H9 (cell line): ENCODE data around the gene PNKP. TPM values are rescaled to one million over a fixed set of nuclear protein-coding genes. Genes with fewer than 3 reads are reported as not detected.

ENCODE experiments used
- DNase-seq: peaks from one replicate; pipeline ENCODE4 v3.0.0-alpha.2; 2017
- H2AFZ ChIP-seq: one replicate; pipeline ENCODE4 v1.6.1; 2013; ENCODE audit warnings: mild to moderate bottlenecking, low read length, control low read depth, moderate library complexity
- H2AK5ac ChIP-seq: 2 replicates; pipeline ENCODE4 v1.6.1; 2013; ENCODE audit warnings: low read length, control low read depth, mixed read lengths; ENCODE audit not compliant: insufficient read length
- H2BK120ac ChIP-seq: one replicate; pipeline ENCODE4 v1.6.1; 2013; ENCODE audit warnings: low read depth, mild to moderate bottlenecking, low read length, control low read depth, inconsistent platforms; ENCODE audit not compliant: poor library complexity, severe bottlenecking
- H2BK12ac ChIP-seq: 2 replicates; pipeline ENCODE4 v1.6.1; 2013; ENCODE audit warnings: low read length, control low read depth, mixed read lengths, low read depth; ENCODE audit not compliant: insufficient read length
- H2BK15ac ChIP-seq: 2 replicates; pipeline ENCODE4 v1.6.1; 2013; ENCODE audit warnings: low read depth, low read length, control low read depth
- H2BK20ac ChIP-seq: one replicate; pipeline ENCODE4 v1.6.1; 2013; ENCODE audit warnings: low read depth, mild to moderate bottlenecking, low read length, control low read depth, inconsistent platforms; ENCODE audit not compliant: poor library complexity, severe bottlenecking
- H2BK5ac ChIP-seq: 2 replicates; pipeline ENCODE4 v1.6.1; 2013; ENCODE audit warnings: low read length, control low read depth, mixed read lengths; ENCODE audit not compliant: insufficient read length
- H3K14ac ChIP-seq: 2 replicates; pipeline ENCODE4 v1.6.1; 2013; ENCODE audit warnings: low read length, control low read depth; ENCODE audit not compliant: insufficient read depth
- H3K18ac ChIP-seq: 2 replicates; pipeline ENCODE4 v1.6.1; 2013; ENCODE audit warnings: low read depth, mild to moderate bottlenecking, mixed read lengths, low read length, control low read depth; ENCODE audit not compliant: insufficient read length
- H3K23ac ChIP-seq: 2 replicates; pipeline ENCODE4 v1.6.1; 2013; ENCODE audit warnings: low read length, control low read depth, mixed read lengths, low read depth; ENCODE audit not compliant: insufficient read length
- H3K23me2 ChIP-seq: 2 replicates; pipeline ENCODE4 v1.6.1; 2013; ENCODE audit warnings: low read depth, mild to moderate bottlenecking, mixed read lengths, low read length, control low read depth; ENCODE audit not compliant: insufficient read length, poor library complexity, severe bottlenecking
- H3K27ac ChIP-seq: 2 replicates; pipeline ENCODE4 v1.5.1; 2013; ENCODE audit warnings: low read length, control low read depth, mixed read lengths, low read depth; ENCODE audit not compliant: insufficient read length
- H3K27me3 ChIP-seq: 2 replicates; pipeline ENCODE4 v1.6.1; 2013; ENCODE audit warnings: low read length, control low read depth, inconsistent platforms; ENCODE audit not compliant: insufficient read depth
- H3K4ac ChIP-seq: 2 replicates; pipeline ENCODE4 v1.6.1; 2013; ENCODE audit warnings: low read depth, mild to moderate bottlenecking, control low read depth, inconsistent platforms, low read length, moderate library complexity
- H3K4me1 ChIP-seq: 2 replicates; pipeline ENCODE4 v1.6.1; 2013; ENCODE audit warnings: low read length, control low read depth, inconsistent platforms; ENCODE audit not compliant: insufficient read depth
- H3K4me2 ChIP-seq: 2 replicates; pipeline ENCODE4 v1.6.1; 2013; ENCODE audit warnings: low read length, control low read depth, mixed read lengths; ENCODE audit not compliant: insufficient read length, insufficient read depth
- H3K56ac ChIP-seq: 2 replicates; pipeline ENCODE4 v1.6.1; 2013; ENCODE audit warnings: low read depth, mild to moderate bottlenecking, mixed read lengths, low read length, control low read depth; ENCODE audit not compliant: insufficient read length
- H3K79me1 ChIP-seq: 2 replicates; pipeline ENCODE4 v1.6.1; 2013; ENCODE audit warnings: low read depth, mild to moderate bottlenecking, moderate library complexity, low read length, control low read depth, inconsistent platforms; ENCODE audit not compliant: insufficient read depth, poor library complexity, severe bottlenecking
- H3K79me2 ChIP-seq: 2 replicates; pipeline ENCODE4 v1.6.1; 2013; ENCODE audit warnings: low read length, control low read depth, inconsistent platforms; ENCODE audit not compliant: insufficient read depth
- H3K9ac ChIP-seq: 2 replicates; pipeline ENCODE4 v1.6.1; 2013; ENCODE audit warnings: low read length, control low read depth, mixed read lengths; ENCODE audit not compliant: insufficient read length; ENCODE audit errors: extremely low read depth
- H3K9me3 ChIP-seq: one replicate; pipeline ENCODE4 v1.6.1; 2013; ENCODE audit warnings: low read depth, low read length, inconsistent platforms; ENCODE audit not compliant: control insufficient read depth
- H3T11ph ChIP-seq: one replicate; pipeline ENCODE4 v1.6.1; 2013; ENCODE audit warnings: mild to moderate bottlenecking, low read length, control low read depth, inconsistent platforms
- H4K20me1 ChIP-seq: one replicate; pipeline ENCODE4 v1.6.1; 2013; ENCODE audit not compliant: control insufficient read depth, insufficient read length, insufficient read depth
- H4K5ac ChIP-seq: 2 replicates; pipeline ENCODE4 v1.6.1; 2013; ENCODE audit warnings: low read depth, mild to moderate bottlenecking, mixed read lengths, low read length, control low read depth; ENCODE audit not compliant: insufficient read length
- H4K8ac ChIP-seq: replicated peaks from 2 replicates; pipeline ENCODE4 v1.6.1; 2013; ENCODE audit warnings: low read length, control low read depth, mixed read lengths, low read depth; ENCODE audit not compliant: insufficient read length
- H4K91ac ChIP-seq: 2 replicates; pipeline ENCODE4 v1.6.1; 2013; ENCODE audit warnings: low read depth, mild to moderate bottlenecking, moderate library complexity, mixed read lengths, low read length, control low read depth; ENCODE audit not compliant: insufficient read length
- H3K27ac Mint-ChIP-seq, 3 experiments: 2 replicates in 2 of 3; 3 replicates in 1 of 3; pipeline ENCODE4 v1.8.0; 2020 to 2021; ENCODE audit warnings: mixed read lengths in 3 of 3, mild to moderate bottlenecking in 1 of 3, moderate library complexity in 1 of 3
- H3K27me3 Mint-ChIP-seq: 2 replicates; pipeline ENCODE4 v1.8.0; 2021; ENCODE audit warnings: low read depth, mild to moderate bottlenecking, moderate library complexity, mixed read lengths
- H3K36me3 Mint-ChIP-seq, 3 experiments: 2 replicates in 2 of 3; 3 replicates in 1 of 3; pipeline ENCODE4 v1.8.0; 2020 to 2021; ENCODE audit warnings: low read depth in 3 of 3, mixed read lengths in 3 of 3; ENCODE audit not compliant: insufficient read depth in 1 of 3
- H3K4me1 Mint-ChIP-seq, 2 experiments: 2 replicates each; pipeline ENCODE4 v1.8.0; 2020; ENCODE audit warnings: mixed read lengths in 2 of 2
- H3K4me3 Mint-ChIP-seq, 2 experiments: 2 replicates in 1 of 2; 3 replicates in 1 of 2; pipeline ENCODE4 v1.8.0; 2020 to 2021; ENCODE audit warnings: mild to moderate bottlenecking in 2 of 2, mixed read lengths in 2 of 2, moderate library complexity in 1 of 2
- H3K9me3 Mint-ChIP-seq, 2 experiments: 2 replicates in 1 of 2; 3 replicates in 1 of 2; pipeline ENCODE4 v1.8.0; 2020; ENCODE audit warnings: mild to moderate bottlenecking in 2 of 2, mixed read lengths in 2 of 2, moderate library complexity in 1 of 2
- WGBS: extraction: QIAGEN DNeasy Blood & Tissue Kit; methylation state at CpG from one replicate; pipeline ENCODE4 v1.1.7; 2013; ENCODE audit warnings: missing lambda C conversion rate, low lambda C conversion rate, mixed read lengths; ENCODE audit not compliant: insufficient read length; ENCODE audit errors: extremely low coverage; 5-methylcytosine and 5-hydroxymethylcytosine counted together
- total RNA-seq: library from RNA; stranded (reverse); gene quantifications from 2 replicates; pipeline ENCODE4 v1.2.1, GENCODE V29; 2021
- TF ChIP-seq, protein P1 (sequence below): fragments of 200-600 bp; sonication (generic); conservative IDR thresholded peaks from 3 replicates; pipeline ENCODE4 v1.8.0; 2021; ENCODE audit warnings: antibody characterized with exemption, mild to moderate bottlenecking

The PNKP gene
- total RNA-seq, 1 experiment from 2014 or later, result 157 TPM

DNA sequence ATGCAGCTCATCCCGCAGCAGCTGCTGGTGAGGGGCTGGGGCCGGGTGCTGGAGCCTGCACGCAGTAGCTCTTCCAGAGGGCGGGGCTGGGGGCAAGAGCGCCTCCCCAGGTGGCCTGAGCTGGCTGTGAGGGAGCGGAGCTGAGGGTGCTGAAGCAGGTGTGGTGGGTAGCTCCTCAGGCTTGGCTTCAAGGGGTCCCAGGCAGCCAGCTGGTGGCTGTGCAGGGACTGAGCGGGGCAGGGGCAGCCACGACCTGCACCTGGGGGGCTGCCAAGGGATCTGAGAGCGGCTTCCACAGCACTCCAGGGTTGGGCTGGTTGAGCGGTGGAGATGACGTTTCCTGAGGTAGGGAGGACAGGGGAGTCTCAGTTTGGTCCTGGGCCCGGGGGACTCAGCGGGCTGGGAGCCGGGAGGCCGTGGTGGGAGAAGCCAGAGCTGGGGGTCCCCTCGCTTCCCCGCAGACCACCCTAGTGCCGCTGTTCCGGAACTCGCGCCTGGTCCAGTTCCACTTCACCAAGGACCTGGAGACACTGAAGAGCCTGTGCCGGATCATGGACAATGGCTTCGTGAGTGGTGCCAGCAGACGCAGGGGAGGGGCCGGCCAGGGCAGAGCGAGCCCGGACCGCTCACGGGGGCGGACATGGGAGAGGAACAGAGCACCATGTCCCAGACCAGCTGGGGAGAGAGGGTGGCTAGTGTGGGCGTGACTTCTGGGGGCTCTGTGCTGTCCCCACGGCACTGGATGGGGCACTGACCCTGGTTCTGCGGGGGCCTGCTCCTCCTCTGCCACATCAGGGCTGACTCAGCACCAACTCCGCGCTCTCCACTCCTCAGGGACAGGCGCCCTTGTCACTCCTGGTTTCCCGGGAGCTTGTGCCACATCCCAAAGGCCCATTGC is 9.0 kb downstream of the PNKP start:
- Histone ChIP-seq H2BK12ac (no peak overlapping the region), H4K8ac (no peak overlapping the region), H2AK5ac (no peak overlapping the region), H4K91ac (no peak overlapping the region), H3K79me1 (peaks cover 5% of the 10 kb centered on the region), H3K23ac (no peak overlapping the region), H3K18ac (no peak overlapping the region), H3K27me3 (no peaks in the 10 kb centered on the region), H3K27ac (no peak overlapping the region), H3K4me1 (no peaks in the 10 kb centered on the region), H2BK120ac (no peak overlapping the region), H3K56ac (no peak overlapping the region), H3K14ac (no peak overlapping the region), H3K23me2 (no peaks in the 10 kb centered on the region), H4K20me1 (peaks cover 3% of the 10 kb centered on the region), H2BK5ac (no peak overlapping the region), H3K4ac (no peak overlapping the region), H3K9ac (no peak overlapping the region), H2BK20ac (no peak overlapping the region), H3K4me2 (no peak overlapping the region), H4K5ac (no peak overlapping the region), H3K79me2 (peaks cover 2% of the 10 kb centered on the region; the same call in 1 of the 2 replicates), H3T11ph (no peak overlapping the region), H2AFZ (no peak overlapping the region), H3K9me3 (no peaks in the 10 kb centered on the region), H2BK15ac (no peak overlapping the region)
- no CpG with 5 or more reads among the region's 37 CpGs for WGBS
- H3K27me3 Mint-ChIP-seq, result peaks cover 3% of the 10 kb centered on the region
- DNase-seq, result no peak
- peaks cover 10 to 21% of the 10 kb centered on the region in 2 experiments for H3K4me1 Mint-ChIP-seq
- TF ChIP-seq, protein P1, sequence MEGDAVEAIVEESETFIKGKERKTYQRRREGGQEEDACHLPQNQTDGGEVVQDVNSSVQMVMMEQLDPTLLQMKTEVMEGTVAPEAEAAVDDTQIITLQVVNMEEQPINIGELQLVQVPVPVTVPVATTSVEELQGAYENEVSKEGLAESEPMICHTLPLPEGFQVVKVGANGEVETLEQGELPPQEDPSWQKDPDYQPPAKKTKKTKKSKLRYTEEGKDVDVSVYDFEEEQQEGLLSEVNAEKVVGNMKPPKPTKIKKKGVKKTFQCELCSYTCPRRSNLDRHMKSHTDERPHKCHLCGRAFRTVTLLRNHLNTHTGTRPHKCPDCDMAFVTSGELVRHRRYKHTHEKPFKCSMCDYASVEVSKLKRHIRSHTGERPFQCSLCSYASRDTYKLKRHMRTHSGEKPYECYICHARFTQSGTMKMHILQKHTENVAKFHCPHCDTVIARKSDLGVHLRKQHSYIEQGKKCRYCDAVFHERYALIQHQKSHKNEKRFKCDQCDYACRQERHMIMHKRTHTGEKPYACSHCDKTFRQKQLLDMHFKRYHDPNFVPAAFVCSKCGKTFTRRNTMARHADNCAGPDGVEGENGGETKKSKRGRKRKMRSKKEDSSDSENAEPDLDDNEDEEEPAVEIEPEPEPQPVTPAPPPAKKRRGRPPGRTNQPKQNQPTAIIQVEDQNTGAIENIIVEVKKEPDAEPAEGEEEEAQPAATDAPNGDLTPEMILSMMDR, result no peak
- peak overlapping the region in 1 of 3 experiments; percentile 80; a peak in 2 of 7 replicates for H3K27ac Mint-ChIP-seq
- peaks cover 0 to 3% of the 10 kb centered on the region in 2 experiments; a peak in 1 of 5 replicates for H3K9me3 Mint-ChIP-seq
- peaks cover 17 to 74% (median 63%) of the 10 kb centered on the region in 3 experiments for H3K36me3 Mint-ChIP-seq
- H3K4me3 Mint-ChIP-seq, result no peak overlapping the region; a peak in 1 of 5 replicates
